ENCODE data around the gene RPS18.

The RPS18 gene

GRCh38 chr6:33312361-33313104, 40.7 kb downstream of the RPS18 start:
- peak; percentile 72 for ATAC-seq

GRCh38 chr6:33313105-33313708, 41.3 kb downstream of the RPS18 start:
- no peak for TF ChIP-seq ESRRG (CRISPR knock-in tag; IDR thresholded peaks at IDR 0.05)
- no peak for TF ChIP-seq PPARA (CRISPR knock-in tag; IDR thresholded peaks at IDR 0.05; ENCODE audit: borderline replicate concordance)
- no peak for TF ChIP-seq ZC3H10 (CRISPR knock-in tag; IDR thresholded peaks at IDR 0.05)
- TF ChIP-seq TCF4 (CRISPR knock-in tag; IDR thresholded peaks at IDR 0.05; ENCODE audit: borderline replicate concordance), result no peak
- no peak for TF ChIP-seq ZNF8 (CRISPR knock-in tag; IDR thresholded peaks at IDR 0.05)
- no peak for TF ChIP-seq GLIS3 (CRISPR knock-in tag; IDR thresholded peaks at IDR 0.05)
- peak; percentile 22 for ATAC-seq

More at GRCh38 chr6:33312361-33313104, 40.7 kb downstream of the RPS18 start:
- TF ChIP-seq ZNF8 (CRISPR knock-in tag; IDR thresholded peaks at IDR 0.05), result no peak
- no peak for TF ChIP-seq BACH2 (CRISPR knock-in tag; IDR thresholded peaks at IDR 0.05; ENCODE audit: borderline replicate concordance)
- no peak for TF ChIP-seq OSR1 (CRISPR knock-in tag; IDR thresholded peaks at IDR 0.05)
- no peak for TF ChIP-seq CSRNP3 (CRISPR knock-in tag; IDR thresholded peaks at IDR 0.05)
- no peak for TF ChIP-seq ZFP3 (CRISPR knock-in tag; IDR thresholded peaks at IDR 0.05)
- TF ChIP-seq ZNF565 (CRISPR knock-in tag; conservative IDR thresholded peaks at IDR 0.05; ENCODE audit: low read depth), result no peak

GRCh38 chr6:33313709-33314514, 42.0 kb downstream of the RPS18 start, which contains the start of gene TAPBP:
TAPBP (minus strand) TSS chr6:33314078; CDS start chr6:33314041, 37 bp downstream.
- TF ChIP-seq SNAI2 (CRISPR knock-in tag; IDR thresholded peaks at IDR 0.05) (no peak), ZNF565 (CRISPR knock-in tag; conservative IDR thresholded peaks at IDR 0.05; ENCODE audit: low read depth) (no peak), TCF4 (CRISPR knock-in tag; IDR thresholded peaks at IDR 0.05; ENCODE audit: borderline replicate concordance) (no peak), ZC3H10 (CRISPR knock-in tag; IDR thresholded peaks at IDR 0.05) (no peak), PATZ1 (CRISPR knock-in tag; IDR thresholded peaks at IDR 0.05; ENCODE audit: borderline replicate concordance) (no peak), ZFP3 (CRISPR knock-in tag; IDR thresholded peaks at IDR 0.05) (no peak), CSDC2 (CRISPR knock-in tag; IDR thresholded peaks at IDR 0.05) (no peak), BACH2 (CRISPR knock-in tag; IDR thresholded peaks at IDR 0.05; ENCODE audit: borderline replicate concordance) (no peak), RARB (CRISPR knock-in tag; IDR thresholded peaks at IDR 0.05) (no peak), PPARA (CRISPR knock-in tag; IDR thresholded peaks at IDR 0.05; ENCODE audit: borderline replicate concordance) (no peak), GLIS3 (CRISPR knock-in tag; IDR thresholded peaks at IDR 0.05) (no peak), ARNTL (CRISPR knock-in tag; IDR thresholded peaks at IDR 0.05; ENCODE audit: borderline replicate concordance, low read depth) (no peak), OSR1 (CRISPR knock-in tag; IDR thresholded peaks at IDR 0.05) (no peak), CSRNP3 (CRISPR knock-in tag; IDR thresholded peaks at IDR 0.05) (no peak), CREB5 (CRISPR knock-in tag; IDR thresholded peaks at IDR 0.05; ENCODE audit: low read depth) (no peak), TOX (CRISPR knock-in tag; IDR thresholded peaks at IDR 0.05; ENCODE audit: borderline replicate concordance) (no peak)
- peak; percentile 25 for ATAC-seq

- peak; percentile 6 for ATAC-seq
- TF ChIP-seq ZFP3 (CRISPR knock-in tag; IDR thresholded peaks at IDR 0.05), result no peak
- no peak for TF ChIP-seq ZFP30 (CRISPR knock-in tag; IDR thresholded peaks at IDR 0.05)
- no peak for TF ChIP-seq CSRNP3 (CRISPR knock-in tag; IDR thresholded peaks at IDR 0.05)
Measured at GRCh38 chr6:33314515-33314942, 42.7 kb downstream of the RPS18 start.
